ENCODE data around the gene CLPSL2.

- TF ChIP-seq CTCF (IDR thresholded peaks at IDR 0.05) (no peak), POLR2AphosphoS5 (IDR thresholded peaks at IDR 0.05) (no peak), EP300 (IDR thresholded peaks at IDR 0.05; ENCODE audit: low read depth) (no peak)
These were observed 6.0 kb downstream of the CLPSL2 start for GRCh38 chr6:35782424-35782823.

Data from transverse colon (tissue), 4 donors.